ENCODE results near the gene CTIF.
"Not testable (repeated sequence)": the region's sequence is repeated elsewhere in the genome, so short reads cannot be mapped to it uniquely, and the experiment has no call there.

Gene CTIF

DNA sequence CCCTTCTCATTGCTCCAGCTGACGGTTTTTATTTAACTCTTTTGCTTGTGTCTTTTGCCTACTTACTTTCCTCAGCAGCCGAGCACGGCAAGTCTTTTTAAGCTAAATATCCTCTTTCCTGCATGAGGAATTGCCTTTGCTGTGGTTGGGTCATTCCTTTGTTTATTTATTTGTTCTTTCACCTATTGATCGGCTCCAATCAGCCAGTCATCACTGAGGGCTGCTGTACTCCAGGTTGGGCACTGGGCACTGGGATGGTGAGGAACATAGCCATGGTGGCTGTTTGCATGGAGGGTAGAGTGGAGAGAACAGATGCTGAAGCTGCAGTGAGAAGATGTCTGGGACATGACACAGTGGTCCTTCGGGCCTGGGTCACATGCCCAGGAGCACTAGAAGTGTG, 105.2 kb downstream of the CTIF start:
- DNase-seq (ENCODE audit: low read depth), result no peak

DNA sequence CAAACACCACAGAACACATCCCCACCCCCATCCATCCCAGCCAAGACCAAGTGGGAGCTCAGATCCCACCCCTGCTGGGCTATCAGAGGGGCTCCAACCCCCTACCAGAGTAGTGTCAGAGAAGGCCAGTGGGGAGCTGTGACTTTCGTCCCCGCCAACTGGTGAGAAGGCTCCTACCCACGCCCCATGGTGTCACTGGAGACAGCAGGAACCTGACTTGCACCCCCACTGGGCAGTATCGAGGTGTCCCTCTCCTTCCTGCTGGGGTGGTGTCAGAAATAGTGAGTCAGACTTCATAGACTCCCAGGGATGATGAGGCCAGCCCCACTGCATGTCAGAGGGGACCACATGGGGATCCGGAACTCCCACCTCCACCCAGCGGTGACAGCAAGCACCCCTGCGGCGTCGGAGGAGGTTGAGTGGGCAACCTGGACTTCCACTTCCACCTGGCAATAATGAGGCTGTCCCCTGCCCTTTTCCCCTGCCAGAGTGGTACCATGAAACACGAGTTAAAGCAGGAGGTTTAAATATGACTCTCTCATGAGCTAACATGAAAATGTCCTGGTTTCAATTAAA, 106.7 kb downstream of the CTIF start:
- no peak for DNase-seq (ENCODE audit: low read depth)

DNA sequence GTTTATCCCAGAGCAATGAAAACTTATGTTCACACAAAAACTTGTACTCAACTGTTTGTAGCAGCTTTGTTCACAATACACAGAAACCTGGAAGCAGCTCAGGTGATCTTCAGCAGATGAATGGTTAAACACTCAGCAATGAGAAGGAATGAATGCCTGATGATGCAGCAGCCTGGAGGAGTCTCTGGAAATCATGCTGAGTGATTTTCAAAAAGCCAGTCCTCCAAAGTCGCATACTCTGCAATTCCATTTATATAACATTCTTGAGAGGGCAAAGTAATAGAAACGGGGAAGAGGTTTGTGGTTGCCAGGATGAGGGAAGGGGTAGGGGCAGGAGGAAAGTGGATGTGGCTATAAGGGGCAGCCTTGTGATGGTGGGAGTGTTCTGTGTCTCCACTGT, 108.1 kb downstream of the CTIF start:
- DNase-seq (ENCODE audit: low read depth), result no peak

DNA sequence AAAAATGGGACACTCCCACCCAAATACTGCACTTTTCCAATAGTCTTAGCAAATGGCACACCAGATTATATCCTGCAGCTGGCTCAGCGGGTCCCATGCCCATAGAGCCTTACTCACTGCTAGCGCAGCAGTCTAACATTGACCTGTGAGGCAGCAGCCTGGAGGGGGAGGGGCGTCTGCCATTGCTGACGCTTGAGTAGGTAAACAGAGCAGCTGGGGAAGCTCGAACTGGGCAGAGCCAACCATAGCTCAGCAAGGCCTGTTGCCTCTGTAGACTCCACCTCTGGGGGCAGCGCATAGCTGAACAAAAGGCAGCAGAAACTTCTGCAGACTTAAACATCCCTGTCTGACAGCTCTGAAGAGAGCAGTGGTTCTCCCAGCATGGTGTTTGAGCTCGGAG, 110.4 kb downstream of the CTIF start:
- DNase-seq (ENCODE audit: low read depth), result no peak

DNA sequence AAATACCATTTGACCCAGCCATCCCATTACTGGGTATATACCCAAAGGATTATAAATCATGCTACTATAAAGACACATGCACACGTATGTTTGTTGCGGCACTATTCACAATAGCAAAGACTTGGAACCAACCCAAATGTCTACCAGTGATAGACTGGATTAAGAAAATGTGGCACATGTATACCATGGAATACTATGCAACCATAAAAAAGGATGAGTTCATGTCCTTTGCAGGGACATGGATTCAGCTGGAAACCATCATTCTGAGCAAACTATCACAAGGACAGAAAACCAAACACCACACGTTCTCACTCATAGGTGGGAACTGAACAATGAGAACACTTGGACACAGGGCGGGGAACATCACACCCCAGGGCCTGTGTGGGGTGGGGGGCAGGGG, 115.8 kb downstream of the CTIF start:
- not testable (repeated sequence) for DNase-seq (ENCODE audit: low read depth)

DNA sequence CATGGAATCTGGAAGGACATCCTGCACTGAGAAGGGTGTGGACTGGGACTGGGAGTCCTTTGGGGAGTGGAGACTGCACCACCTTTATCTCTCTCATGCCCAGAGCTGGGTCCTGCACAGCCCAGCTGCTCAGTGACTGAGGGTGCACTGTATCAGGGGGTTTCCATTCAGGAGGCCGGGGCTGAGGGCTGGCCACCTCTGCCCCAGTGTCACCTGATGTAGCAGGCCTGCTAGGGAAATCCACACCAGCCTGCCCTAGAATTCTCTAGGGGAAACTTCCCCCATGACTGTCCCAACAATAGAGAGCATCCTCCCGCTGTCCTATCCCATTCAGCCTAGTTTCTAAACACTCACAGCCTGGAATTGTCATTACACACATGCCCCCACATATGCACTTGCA, 116.7 kb downstream of the CTIF start:
- DNase-seq (ENCODE audit: low read depth), result no peak

DNA sequence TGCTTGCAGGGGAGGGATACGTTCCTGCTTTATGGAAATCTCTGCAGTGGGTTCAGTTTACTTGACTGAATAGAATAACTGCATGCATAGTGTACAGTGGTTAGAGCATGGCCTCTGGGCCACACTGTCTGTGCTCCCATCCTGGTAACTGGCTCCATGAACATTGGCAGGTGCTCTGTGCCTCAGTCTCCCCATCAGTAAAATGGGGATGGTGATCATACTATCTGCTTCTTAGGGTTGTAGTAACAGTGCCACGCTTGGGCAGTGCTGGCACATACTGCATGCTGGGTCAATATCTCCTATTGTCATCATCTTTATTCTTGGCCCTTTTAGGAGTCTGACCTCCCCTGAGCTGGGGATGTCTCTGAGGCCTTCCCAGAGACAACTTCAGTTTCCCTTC, 117.3 kb downstream of the CTIF start:
- DNase-seq (ENCODE audit: low read depth), result no peak

DNA sequence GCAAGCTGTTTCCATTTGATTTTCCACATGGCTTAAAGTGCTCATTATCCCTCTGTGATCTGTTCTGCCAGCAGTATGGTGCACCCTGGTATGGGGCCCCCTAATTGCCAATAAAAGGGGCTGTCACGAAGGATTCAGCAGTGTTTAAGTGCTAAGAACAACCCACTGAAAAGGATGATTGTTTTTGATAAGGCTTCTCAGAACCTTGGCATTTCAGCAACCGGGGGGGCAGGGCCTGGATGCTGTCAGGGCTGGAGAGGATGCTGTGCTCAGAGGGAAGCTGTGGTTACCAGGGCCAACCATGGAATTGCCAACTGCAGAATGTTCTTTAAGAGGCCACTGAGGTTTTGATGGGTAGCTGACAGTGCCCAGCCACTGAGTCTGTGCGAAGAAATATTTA, 117.8 kb downstream of the CTIF start:
- no peak for DNase-seq (ENCODE audit: low read depth)

DNA sequence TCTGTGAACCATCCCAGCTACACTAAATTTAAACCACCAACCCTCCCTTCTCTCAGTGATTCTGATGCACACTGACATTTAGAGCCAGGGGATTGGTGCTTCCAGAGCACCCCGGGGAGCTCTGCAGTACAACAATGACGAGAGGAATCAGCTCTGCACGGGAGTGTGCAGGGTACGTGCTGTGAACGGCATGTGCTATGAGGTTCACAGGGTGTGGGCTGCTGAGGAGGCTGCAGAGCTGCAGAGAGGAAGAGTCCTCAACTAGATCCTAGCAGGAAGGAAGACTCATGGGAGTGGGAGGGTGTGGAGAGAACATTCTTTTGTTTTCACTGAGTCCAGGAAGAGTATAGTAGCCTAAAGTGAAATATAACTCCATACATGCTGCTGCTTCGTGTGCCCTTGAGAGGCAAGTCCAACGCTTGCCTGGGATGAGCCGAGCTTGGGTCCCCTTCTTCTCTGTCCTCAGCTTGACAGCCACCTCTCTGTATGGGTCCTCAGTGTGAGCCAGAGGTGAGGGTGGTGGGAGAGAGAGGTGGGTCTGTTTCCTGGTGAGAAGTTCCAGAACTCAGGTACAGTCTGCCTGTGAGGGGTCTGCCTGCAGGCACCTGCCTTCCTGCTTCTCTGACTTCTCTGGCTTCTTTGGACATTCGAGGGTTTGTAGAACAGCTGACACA, 118.8 kb downstream of the CTIF start:
- no peak for DNase-seq (ENCODE audit: low read depth)

DNA sequence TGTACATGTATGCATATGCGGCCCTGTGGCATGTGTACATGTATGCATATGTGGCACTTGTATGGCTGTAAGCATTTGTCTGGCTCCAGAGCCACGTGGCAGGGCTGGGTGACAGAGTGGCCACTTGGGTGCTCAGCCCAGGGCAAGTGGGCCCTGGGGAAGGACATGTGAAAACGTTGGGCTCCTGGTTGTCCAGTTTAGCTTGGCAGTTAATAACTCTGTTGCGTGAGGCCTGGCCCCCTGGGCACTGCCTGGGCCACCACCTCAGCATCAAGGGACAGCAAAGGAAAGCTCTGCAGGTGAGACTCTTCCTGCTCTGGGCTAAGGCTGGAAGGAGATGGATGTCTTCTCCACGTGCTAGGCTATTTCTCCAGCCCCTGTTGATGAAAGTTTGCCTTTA, 119.9 kb downstream of the CTIF start:
- DNase-seq (ENCODE audit: low read depth), result no peak

DNA sequence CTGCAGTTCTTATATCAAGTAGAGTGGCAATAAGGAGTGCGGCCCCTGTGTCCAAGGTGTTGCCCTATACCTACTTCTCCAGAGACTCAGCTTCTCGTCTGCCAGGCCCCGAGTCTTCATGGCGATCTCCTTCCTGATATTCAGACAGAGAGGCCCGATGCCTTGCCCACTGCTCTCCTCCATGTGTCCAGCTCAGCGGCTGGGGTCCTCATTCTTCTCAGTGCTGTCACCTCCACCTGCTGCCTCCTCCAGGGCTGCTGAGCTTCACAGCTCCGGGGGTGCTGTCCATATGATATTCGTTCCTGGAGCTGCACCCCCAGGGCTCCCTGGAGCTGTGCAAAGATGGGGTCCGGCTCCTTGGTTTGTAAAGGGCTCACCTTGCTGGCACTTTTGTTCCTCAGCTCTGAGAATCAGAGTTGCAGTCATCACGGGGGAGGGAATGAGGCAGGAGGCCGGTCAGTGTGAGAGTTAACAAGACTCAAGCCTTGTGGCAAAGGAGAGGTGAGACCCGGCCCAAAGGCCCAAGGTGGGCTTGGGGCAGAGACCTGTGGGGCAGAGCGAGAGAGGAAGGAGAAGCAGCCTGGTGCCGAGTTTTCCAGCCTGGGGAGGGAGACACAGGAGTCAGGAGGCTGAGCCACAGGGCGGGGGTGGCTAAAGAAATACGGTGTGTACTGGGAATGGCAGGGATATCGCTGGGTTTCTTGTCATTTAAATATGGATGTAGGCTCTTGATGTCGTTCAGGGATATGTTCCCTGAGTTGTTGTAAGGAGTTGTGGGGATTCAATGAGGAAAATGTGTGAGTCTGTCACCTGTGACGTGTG, 120.6 kb downstream of the CTIF start:
- no peak for DNase-seq (ENCODE audit: low read depth)

DNA sequence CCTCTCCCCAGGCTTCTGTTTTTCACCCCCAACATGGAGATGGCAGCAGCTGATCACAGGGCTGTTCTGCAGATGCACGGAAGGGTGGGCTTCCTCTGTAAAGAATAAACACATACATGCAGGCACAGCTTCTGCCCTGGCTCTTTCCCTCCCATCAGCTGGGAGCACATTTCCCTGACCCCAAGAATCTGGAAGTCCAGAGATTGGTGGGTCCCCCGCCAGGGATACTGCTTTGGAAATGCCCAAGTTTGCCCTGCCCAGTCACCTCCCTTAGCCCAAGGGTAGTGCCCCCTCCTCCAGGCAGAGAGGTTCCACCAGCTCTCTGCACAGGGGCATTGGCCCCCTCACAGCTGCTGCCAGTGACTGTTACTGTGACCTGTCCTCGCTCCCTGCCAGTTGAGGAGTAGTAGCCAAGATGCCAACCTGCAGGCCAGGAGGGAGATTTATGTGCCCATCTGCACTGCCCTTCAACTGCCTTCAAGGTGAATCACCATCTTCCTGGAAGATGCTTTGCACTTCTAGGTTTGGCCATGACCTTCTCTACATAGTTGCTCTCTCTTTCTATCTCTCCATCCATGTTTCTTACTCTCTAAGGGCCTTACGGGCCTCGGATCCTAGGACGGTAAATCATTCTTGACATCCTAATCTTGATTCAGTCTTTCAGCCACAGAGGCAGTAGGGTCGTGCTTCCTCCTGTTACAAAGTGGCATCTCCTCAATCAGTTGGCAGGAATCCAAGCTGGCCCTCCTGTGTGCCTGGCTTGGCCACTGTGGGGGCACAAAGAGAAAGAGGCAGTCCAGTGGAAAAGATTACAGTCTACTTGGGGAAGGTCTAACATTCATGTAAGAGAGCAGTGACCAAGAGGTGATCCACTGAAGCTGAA, 121.8 kb downstream of the CTIF start:
- no peak for DNase-seq (ENCODE audit: low read depth)

DNA sequence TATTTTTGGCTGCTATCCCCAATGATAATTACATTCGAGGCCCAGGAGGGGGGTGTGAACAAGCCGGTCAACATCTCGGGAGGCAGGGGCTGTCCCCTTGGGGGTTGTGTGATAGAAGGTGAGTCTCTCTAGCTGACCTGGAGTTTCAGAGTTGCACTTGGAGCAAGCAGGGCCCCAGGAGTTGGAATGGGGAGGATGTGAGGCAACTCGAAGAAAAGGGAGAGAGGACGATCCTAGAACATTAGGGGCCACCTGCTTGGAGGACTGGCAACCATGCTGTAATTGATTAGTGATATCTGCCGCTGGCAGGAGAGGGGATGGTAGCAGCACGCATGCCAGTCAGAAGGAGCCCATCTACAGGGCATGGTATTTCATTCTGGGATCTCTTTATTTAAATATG, 122.6 kb downstream of the CTIF start:
- DNase-seq (ENCODE audit: low read depth), result no peak

DNA sequence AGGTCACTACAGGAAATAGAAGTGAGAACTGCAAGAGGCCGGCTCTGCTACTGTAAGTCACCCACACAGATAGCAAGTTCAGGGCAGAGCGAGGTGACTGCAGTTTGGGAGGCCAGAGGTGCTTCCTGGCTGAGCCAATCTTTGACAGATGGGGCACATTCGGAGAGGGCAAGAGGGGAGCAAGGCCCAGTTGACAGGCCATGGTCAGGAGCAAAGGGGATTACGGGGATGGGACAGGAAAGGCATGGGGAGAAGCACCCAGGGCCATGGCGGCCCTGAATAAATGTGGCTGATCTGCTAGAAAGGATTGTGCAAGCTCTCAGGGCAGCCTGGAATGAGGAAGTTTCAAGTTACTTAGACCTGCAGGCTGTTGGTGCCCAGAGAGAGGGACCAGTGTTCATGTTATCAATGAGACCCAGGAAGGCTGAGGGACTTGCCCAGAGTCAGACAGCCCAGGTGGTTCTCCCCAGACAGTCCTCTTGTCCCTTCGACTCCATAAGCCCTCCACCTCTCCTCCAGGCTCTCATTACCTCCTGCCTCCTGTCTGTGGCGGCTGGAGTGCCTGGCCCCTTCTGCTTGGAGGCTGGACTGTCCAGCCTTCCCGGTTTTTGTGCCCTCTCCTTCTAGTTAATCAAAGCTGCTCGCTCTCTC, 123.3 kb downstream of the CTIF start:
- DNase-seq (ENCODE audit: low read depth), result no peak

DNA sequence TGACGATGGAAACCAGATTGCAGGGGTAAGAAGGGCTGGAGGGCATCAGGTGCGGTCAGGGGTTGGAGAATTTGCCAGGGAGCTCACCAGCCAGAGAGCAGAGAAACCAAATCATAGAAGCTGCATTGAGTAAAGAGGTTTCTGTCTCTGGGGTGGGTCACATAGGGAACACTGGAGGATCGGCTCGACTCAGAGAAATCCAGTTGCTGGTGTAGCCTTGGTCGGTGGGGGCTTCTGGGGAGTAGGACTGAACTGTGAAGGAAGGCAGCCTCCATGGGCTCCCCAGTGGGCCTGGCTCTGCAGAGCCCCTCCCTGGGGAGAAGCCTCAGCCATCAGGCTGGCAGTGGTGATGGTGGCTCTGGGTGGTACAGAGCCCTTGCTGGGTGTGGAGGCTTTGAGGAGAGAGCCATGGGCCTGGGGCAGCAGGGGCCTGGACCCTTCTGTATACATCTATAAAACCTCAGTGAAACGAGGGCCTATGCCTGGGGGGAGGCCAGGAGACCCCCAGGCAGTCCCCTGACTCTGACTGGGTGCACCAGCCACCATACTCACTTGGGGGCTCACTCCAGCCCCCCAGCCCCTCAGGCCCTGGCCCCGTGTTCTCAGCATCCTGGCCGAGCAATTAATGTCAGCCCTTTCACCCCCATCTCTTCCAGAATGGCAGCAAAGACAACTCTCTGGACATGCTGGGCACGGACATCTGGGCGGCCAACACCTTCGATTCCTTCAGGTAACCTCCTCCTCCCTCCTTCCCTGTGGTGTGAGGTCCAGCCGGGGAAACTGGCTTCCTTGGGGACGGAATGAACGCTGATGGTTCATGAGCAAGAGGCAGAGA, 124.5 kb downstream of the CTIF start:
- no peak for DNase-seq (ENCODE audit: low read depth)

DNA sequence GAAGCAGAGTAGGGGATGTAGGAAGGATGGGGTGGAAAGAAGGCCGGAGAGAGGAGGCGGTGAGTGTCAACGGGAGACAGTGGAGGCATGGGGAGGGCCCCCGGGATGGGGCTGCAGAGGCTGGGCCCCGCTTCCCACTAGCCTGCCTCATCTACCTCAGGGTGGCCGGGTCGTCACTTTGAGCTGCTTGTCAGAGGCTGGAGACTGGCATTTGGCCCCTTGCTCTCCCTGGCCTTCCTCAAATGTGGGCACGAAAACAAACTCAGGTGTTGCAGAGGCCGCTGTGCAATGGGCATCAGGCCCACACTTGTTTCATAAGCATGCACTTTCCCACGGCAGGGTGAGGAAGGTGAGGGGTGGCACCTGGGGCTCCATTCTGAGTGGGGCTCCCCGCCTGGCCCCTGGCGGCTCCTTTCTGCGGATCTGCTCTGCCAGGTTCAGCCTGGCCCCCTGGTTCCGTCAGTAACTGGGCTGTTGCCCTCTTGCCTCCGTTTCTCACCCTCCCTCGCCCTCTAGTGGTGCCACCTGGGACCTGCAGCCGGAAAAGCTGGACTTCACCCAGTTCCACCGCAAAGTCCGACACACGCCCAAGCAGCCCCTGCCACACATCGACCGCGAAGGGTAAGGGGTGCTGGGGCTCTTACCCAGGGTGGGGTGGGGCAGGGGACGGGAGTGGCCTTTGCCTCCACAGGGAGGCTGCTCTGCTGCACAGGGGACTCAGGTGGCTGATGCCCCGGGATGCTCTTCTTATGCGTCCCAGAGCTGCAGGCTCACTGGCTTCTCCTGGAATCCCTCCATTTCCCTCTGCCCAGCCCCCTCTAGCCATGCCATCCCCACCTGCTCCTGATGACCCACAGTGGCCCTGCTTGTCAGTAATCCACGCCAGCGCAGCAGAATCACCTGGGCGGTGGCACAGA, 125.4 kb downstream of the CTIF start:
- DNase-seq (ENCODE audit: low read depth), result no peak

DNA sequence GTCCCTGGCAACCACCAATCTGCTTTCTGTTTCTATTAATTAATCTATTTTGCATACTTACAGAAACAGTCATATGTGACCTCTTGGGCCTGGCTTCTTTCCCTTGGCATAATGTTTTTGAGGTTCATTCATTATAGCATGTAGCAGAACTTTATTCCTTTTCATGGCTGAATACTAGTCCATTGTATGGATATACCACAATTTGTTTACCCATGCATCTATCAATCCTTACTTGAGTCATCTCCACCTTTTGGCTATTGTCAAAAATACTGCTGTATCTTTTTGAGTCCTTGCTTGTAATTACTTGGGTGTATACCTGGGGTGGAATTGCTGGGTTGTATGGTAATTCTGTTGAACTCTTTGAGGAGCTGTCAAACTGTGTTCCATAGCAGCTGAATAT, 126.8 kb downstream of the CTIF start:
- no peak for DNase-seq (ENCODE audit: low read depth)

DNA sequence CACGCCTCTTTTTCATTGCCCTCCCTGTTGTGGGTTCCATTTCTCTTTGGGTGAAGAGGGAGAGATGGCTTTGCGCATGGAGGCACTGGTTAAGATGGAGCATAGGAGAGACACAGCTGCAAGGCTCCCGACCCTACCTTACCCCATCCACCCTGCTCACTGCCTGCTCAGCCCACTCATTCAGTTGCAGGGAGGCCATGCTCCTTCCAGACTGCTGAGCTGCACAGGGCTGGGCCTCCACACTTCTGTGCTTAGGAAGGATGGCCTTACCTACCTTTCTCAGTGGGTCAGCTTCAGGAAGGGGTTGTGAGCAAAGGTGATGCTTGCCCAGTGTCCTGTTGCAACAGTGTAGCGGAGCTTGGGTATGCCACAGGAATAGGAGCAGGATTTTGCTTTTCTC, 127.8 kb downstream of the CTIF start:
- no peak for DNase-seq (ENCODE audit: low read depth)

DNA sequence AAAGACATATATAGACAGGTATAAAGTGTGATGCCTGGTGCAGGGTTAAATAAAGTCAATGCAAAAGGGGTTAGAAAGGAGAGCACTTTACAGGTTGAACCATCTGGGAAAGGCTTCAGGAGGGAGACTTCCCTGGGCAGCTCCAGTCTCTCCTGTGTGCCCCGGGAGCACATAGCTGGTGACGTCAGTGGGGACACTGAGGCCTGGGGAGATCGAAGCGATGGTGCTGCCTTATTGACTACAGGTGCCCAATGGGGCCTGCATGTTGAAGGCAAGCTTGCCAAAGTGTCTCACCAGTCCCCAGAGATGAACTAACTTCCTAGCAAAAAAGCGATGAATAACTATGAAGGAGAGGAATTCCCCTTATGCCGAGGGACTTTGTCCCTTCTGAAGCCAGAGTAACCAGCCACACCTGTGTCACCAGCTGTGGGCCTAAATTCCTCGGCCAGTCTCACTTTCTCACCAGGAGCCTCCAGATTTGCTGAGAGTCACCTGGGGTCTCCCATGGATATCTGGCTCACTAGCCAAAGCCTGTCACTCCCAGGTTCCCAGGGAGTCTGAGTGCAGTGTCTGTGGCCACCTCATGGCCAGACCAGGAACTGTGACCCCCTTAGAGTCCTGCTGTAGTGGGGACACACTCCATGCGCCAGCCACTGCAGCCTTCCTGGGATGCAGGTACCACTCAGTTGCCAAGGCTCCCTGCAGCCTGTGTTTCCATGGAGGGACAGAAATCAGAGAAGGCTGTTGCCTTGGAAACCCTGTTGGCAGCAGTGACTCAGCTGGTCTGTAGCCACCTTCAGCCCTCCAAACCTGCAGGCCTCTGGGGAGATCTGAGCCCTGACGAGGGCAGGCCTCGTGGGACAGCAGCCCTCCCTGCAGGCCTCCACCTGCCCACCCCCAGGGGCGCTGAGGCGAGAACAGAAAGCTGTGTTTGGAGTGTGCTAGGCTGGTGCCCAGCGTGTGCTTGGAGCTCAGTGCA, 128.7 kb downstream of the CTIF start:
- no peak for DNase-seq (ENCODE audit: low read depth)

Measured in stimulated activated CD8-positive, alpha-beta memory T cell treated with anti-CD3 and anti-CD28 coated beads, Interleukin-12 subunit alpha, Interleukin-12 subunit beta, amount 100 ng/mL, for 1 hour (primary cell).